ENCODE results near the gene KIZ.

GRCh38 chr20:21234806-21235483 lies 109.1 kb downstream of the KIZ start:
- no peak for TF ChIP-seq POLR2A (IDR thresholded peaks at IDR 0.05)
- TF ChIP-seq CTCF (IDR thresholded peaks at IDR 0.05) = no peak
